Gastrocnemius medialis (tissue), 4 donors: ENCODE results near the gene GIPC3.

Experiments used
- CTCF ChIP-seq, 5 experiments: fragments of 450-650 bp in 3 of 5; fragments of 200-600 bp in 2 of 5; sonication (generic) in 2 of 5; IDR thresholded peaks in 4 of 5; conservative IDR thresholded peaks in 1 of 5; 1 replicate in 4 of 5; 2 replicates in 1 of 5; pipeline ENCODE4 v1.5.1; 2016 to 2019; ENCODE audit warnings: antibody characterized with exemption in 5 of 5, mild to moderate bottlenecking in 3 of 5, moderate library complexity in 3 of 5
- POLR2A ChIP-seq, 2 donors: fragments of 450-650 bp; IDR thresholded peaks; one replicate each; pipeline ENCODE4 v1.6.1; 2017; ENCODE audit warnings: antibody characterized with exemption in 2 of 2, mild to moderate bottlenecking in 2 of 2, moderate library complexity in 2 of 2

- TF ChIP-seq CTCF (IDR thresholded peaks at IDR 0.05 in 4 of 5, conservative IDR thresholded peaks at IDR 0.05 in 1 of 5) (no peak), POLR2A (IDR thresholded peaks at IDR 0.05) (no peak)
Measured at GRCh38 chr19:3599776-3600187, 14.5 kb downstream of the GIPC3 start.
